OCI-LY7 (cell line): ENCODE data around the gene KRI1. TPM values are rescaled to one million over a fixed set of nuclear protein-coding genes. Genes with fewer than 3 reads are reported as not detected.

Experiments
- BruUV-seq: library from RNA; stranded (reverse); fragments of 400-500 nt; replicated peaks from 2 replicates; lab custom pipeline; 2021; lab: Mats Ljungman, UMichigan
- CTCF ChIA-PET: fragments of 300-600 bp; sonication (Branson Sonifier 250); formaldehyde crosslinking; loops from one replicate; lab custom pipeline; 2022; ENCODE audit warnings: antibody characterized with exemption; ENCODE audit not compliant: unreplicated experiment; lab: Charles Lee
- POLR2A ChIA-PET: fragments of 300-600 bp; sonication (Branson Sonifier 250); formaldehyde crosslinking; loops from one replicate; lab custom pipeline; 2022; ENCODE audit warnings: antibody characterized with exemption; lab: Charles Lee
- DNase-seq: peaks from one replicate; pipeline ENCODE4 v3.0.0-alpha.2; 2015; ENCODE audit warnings: low spot score
- H2AFZ ChIP-seq: fragments of 200-600 bp; sonication (generic), shearing (Covaris generic); 2 replicates; pipeline ENCODE4 v1.6.1; 2014; ENCODE audit warnings: mild to moderate bottlenecking, antibody characterized with exemption, low read length, moderate library complexity
- H3K27ac ChIP-seq: fragments of 200-600 bp; sonication (generic); 2 replicates; pipeline ENCODE4 v1.5.1; 2014; ENCODE audit warnings: mixed run types, low read depth, mild to moderate bottlenecking, moderate library complexity, low read length, inconsistent platforms; ENCODE audit not compliant: poor library complexity, severe bottlenecking
- H3K36me3 ChIP-seq: fragments of 200-600 bp; sonication (generic); 2 replicates; pipeline ENCODE4 v1.6.1; 2014; ENCODE audit warnings: mild to moderate bottlenecking, antibody characterized with exemption, low read length, moderate library complexity, mixed read lengths; ENCODE audit not compliant: insufficient read depth
- H3K4me1 ChIP-seq: fragments of 200-600 bp; sonication (generic); 2 replicates; pipeline ENCODE4 v1.5.1; 2014; ENCODE audit warnings: mild to moderate bottlenecking, low read length; ENCODE audit not compliant: insufficient read depth, poor library complexity, severe bottlenecking
- H3K4me2 ChIP-seq: fragments of 200-600 bp; sonication (generic); 2 replicates; pipeline ENCODE4 v1.6.1; 2014; ENCODE audit warnings: mild to moderate bottlenecking, low read length
- H3K4me3 ChIP-seq: fragments of 200-600 bp; sonication (generic); 2 replicates; pipeline ENCODE4 v1.5.1; 2014; ENCODE audit warnings: mild to moderate bottlenecking, low read depth, low read length; ENCODE audit not compliant: poor library complexity, severe bottlenecking
- H3K79me2 ChIP-seq: fragments of 200-600 bp; sonication (generic); 2 replicates; pipeline ENCODE4 v1.6.1; 2016; ENCODE audit warnings: low read depth, mild to moderate bottlenecking, low read length, moderate library complexity, mixed read lengths; ENCODE audit not compliant: insufficient read depth
- H3K9me2 ChIP-seq: fragments of 200-600 bp; sonication (generic); 2 replicates; pipeline ENCODE4 v1.6.1; 2016; ENCODE audit warnings: mild to moderate bottlenecking, low read length, mixed read lengths; ENCODE audit not compliant: insufficient read depth
- H3K9me3 ChIP-seq: fragments of 200-600 bp; sonication (generic); 2 replicates; pipeline ENCODE4 v1.6.1; 2014; ENCODE audit warnings: mild to moderate bottlenecking, mixed run types, low read length, mixed read lengths
- H4K20me1 ChIP-seq: fragments of 200-600 bp; sonication (generic); 2 replicates; pipeline ENCODE4 v1.6.1; 2014; ENCODE audit warnings: mild to moderate bottlenecking, antibody characterized with exemption, low read length, moderate library complexity, mixed read lengths; ENCODE audit not compliant: insufficient read depth
- CTCF ChIP-seq: fragments of 200-600 bp; sonication (generic); conservative IDR thresholded peaks from 2 replicates; pipeline ENCODE4 v1.5.1; 2014; ENCODE audit warnings: mild to moderate bottlenecking, antibody characterized with exemption, low read length, moderate library complexity, mixed read lengths
- EZH2phosphoT487 ChIP-seq: fragments of 200-600 bp; sonication (generic); IDR thresholded peaks from 2 replicates; pipeline ENCODE4 v1.6.1; 2018; ENCODE audit warnings: low read depth, borderline replicate concordance, mild to moderate bottlenecking, mixed run types, antibody characterized with exemption, low read length, moderate library complexity, mixed read lengths
- intact Hi-C: fragments of 100-400 bp; cut with micrococcal nuclease; formaldehyde crosslinking; loops from one replicate; pipeline ENCODE4 v1.10.0; 2022; ENCODE audit not compliant: unreplicated experiment
- total RNA-seq, 2 experiments: library from RNA; depleted of rRNA in 1 of 2; stranded (reverse); fragments of >200 nt in 1 of 2; shearing (Covaris generic) in 1 of 2; gene quantifications; 2 replicates each; pipeline ENCODE4 v1.2.3, GENCODE V29; 2014 to 2022

Gene KRI1
- total RNA-seq, 2 experiments from 2014 or later = 53.6 to 58.4 TPM

GRCh38 chr19:10538204-10538983, 27.4 kb downstream of the KRI1 start:
- Histone ChIP-seq H3K9me2 (no peaks in the 10 kb centered on the region), H3K27ac (no peak overlapping the region), H3K4me1 (peaks cover 8% of the 10 kb centered on the region), H2AFZ (no peak overlapping the region), H3K36me3 (no peaks in the 10 kb centered on the region), H3K4me3 (no peak overlapping the region), H3K79me2 (no peaks in the 10 kb centered on the region), H3K9me3 (no peaks in the 10 kb centered on the region), H3K4me2 (no peak overlapping the region), H4K20me1 (no peaks in the 10 kb centered on the region)
- intact Hi-C loops = no loop called here
- no TSS peak for BruUV-seq
- POLR2A ChIA-PET = interaction anchor here (0.6 kb wide), 1 partner anchor 58 kb away, joined by 3 read pairs; no protein-coding TSS in a partner anchor
- TF ChIP-seq CTCF (no peak), EZH2phosphoT487 (no peak)
- CTCF ChIA-PET = no interaction called here
- no peak for DNase-seq

- Histone ChIP-seq H3K4me3 (no peak overlapping the region), H3K9me2 (no peaks in the 10 kb centered on the region), H3K4me2 (no peak overlapping the region), H2AFZ (no peak overlapping the region), H3K27ac (no peak overlapping the region), H3K36me3 (no peaks in the 10 kb centered on the region), H3K9me3 (no peaks in the 10 kb centered on the region), H3K4me1 (peaks cover under 1% of the 10 kb centered on the region), H4K20me1 (no peaks in the 10 kb centered on the region), H3K79me2 (no peaks in the 10 kb centered on the region)
- intact Hi-C loops = no loop called here
- POLR2A ChIA-PET = interaction anchor here (0.6 kb wide), 1 partner anchor 57 kb away, joined by 3 read pairs; no protein-coding TSS in a partner anchor
- TF ChIP-seq CTCF = no peak
- TF ChIP-seq EZH2phosphoT487 = no peak
- CTCF ChIA-PET = no interaction called here
- no peak for DNase-seq
- BruUV-seq = no TSS peak
These were observed 28.1 kb downstream of the KRI1 start for GRCh38 chr19:10537668-10538067.

- no peak for DNase-seq
- intact Hi-C loops = no loop called here
- no peak overlapping the region for H3K4me3 ChIP-seq
- no peak overlapping the region for H3K27ac ChIP-seq
- no peaks in the 10 kb centered on the region for H3K4me1 ChIP-seq
- TF ChIP-seq CTCF (no peak), EZH2phosphoT487 (no peak)
- no peak overlapping the region for H2AFZ ChIP-seq
- no peaks in the 10 kb centered on the region for H3K79me2 ChIP-seq
- no peaks in the 10 kb centered on the region for H3K36me3 ChIP-seq
- ChIA-PET CTCF (no interaction called here), POLR2A (interaction anchor here (0.5 to 0.6 kb wide), 4 partner anchors 8 to 123 kb away, joined by 3 to 4 read pairs (median 3); partner anchors contain the start of gene ATG4D)
- no peaks in the 10 kb centered on the region for H4K20me1 ChIP-seq
- BruUV-seq = no TSS peak
- no peak overlapping the region for H3K4me2 ChIP-seq
- no peaks in the 10 kb centered on the region for H3K9me3 ChIP-seq
- H3K9me2 ChIP-seq = no peaks in the 10 kb centered on the region
These were observed 30.2 kb downstream of the KRI1 start for GRCh38 chr19:10535613-10536012.
